NCI-H460 (cell line): ENCODE results near the gene ZNF165. TPM values are rescaled to one million over a fixed set of nuclear protein-coding genes. Genes with fewer than 3 reads are reported as not detected.
"Not testable (repeated sequence)": the region's sequence is repeated elsewhere in the genome, so short reads cannot be mapped to it uniquely, and the experiment has no call there.

Experiments
- DNase-seq: peaks from one replicate; pipeline ENCODE4 v3.0.0-alpha.2; 2016; ENCODE audit warnings: low read depth; ENCODE audit errors: extremely low read depth
- total RNA-seq: library from RNA; depleted of rRNA; stranded (reverse); fragments of >200 nt; shearing (Covaris generic); gene quantifications from 2 replicates; pipeline ENCODE4 v1.2.3, GENCODE V29; 2014; rRNA removed

The ZNF165 gene
- total RNA-seq, 1 experiment from 2014 or later = 0.84 TPM

- DNase-seq = no peak
Measured at GRCh38 chr6:28118217-28118616, 37.8 kb downstream of the ZNF165 start.

- DNase-seq = no peak
Measured at GRCh38 chr6:28121876-28122275, 41.5 kb downstream of the ZNF165 start.

GRCh38 chr6:28122283-28122682, 41.9 kb downstream of the ZNF165 start:
- DNase-seq = not testable (repeated sequence)

GRCh38 chr6:28124350-28124970, 44.1 kb downstream of the ZNF165 start, which contains the start of gene ZSCAN16:
Gene ZSCAN16, plus strand, starts transcription at chr6:28124609. Its CDS starts 835 bp downstream, at chr6:28125444.
- peak; percentile 63 for DNase-seq

GRCh38 chr6:28124971-28125353, 44.6 kb downstream of the ZNF165 start:
- DNase-seq = no peak

- DNase-seq = no peak
Measured at GRCh38 chr6:28125401-28125800, 45.0 kb downstream of the ZNF165 start.

- DNase-seq = peak; percentile 43
Measured at GRCh38 chr6:28134015-28134414, 53.6 kb downstream of the ZNF165 start.

- DNase-seq = no peak
Measured at GRCh38 chr6:28134716-28135115, 54.3 kb downstream of the ZNF165 start.

- no peak for DNase-seq
Measured at GRCh38 chr6:28135393-28135792, 55.0 kb downstream of the ZNF165 start.

GRCh38 chr6:28136585-28137504, 56.5 kb downstream of the ZNF165 start:
- DNase-seq = peak; percentile 90

- DNase-seq = no peak
Measured at GRCh38 chr6:28137505-28137981, 57.2 kb downstream of the ZNF165 start.

Other genes with a start within 250 kb of the ZNF165 start
- not detected in 2 replicates for gene OR2B2, start 168.2 kb upstream of the ZNF165 start, total RNA-seq
- 0.42 TPM in 1 of 2 replicates, not detected in the other for gene OR2B6, start 123.3 kb upstream of the ZNF165 start, total RNA-seq
- 5.6 and 7.9 TPM in 2 replicates for gene ZSCAN16, start 44.0 kb downstream of the ZNF165 start, total RNA-seq
- 13.1 and 14.8 TPM in 2 replicates for gene ZKSCAN8, start 61.3 kb downstream of the ZNF165 start, total RNA-seq
- 10.4 and 10.9 TPM in 2 replicates for gene ZSCAN9, start 144.7 kb downstream of the ZNF165 start, total RNA-seq
- gene ZKSCAN4, start 171.7 kb downstream of the ZNF165 start, total RNA-seq = 2.6 and 3.4 TPM in 2 replicates
- not detected in 2 replicates for gene NKAPL, start 178.7 kb downstream of the ZNF165 start, total RNA-seq
- gene ZSCAN26, start 186.6 kb downstream of the ZNF165 start, total RNA-seq = 10.6 and 11.0 TPM in 2 replicates
- 4.5 and 5.2 TPM in 2 replicates for gene PGBD1, start 201.0 kb downstream of the ZNF165 start, total RNA-seq